Measurements from ENCODE around the gene ELOVL6.
"Not testable (repeated sequence)": the region's sequence is repeated elsewhere in the genome, so short reads cannot be mapped to it uniquely, and the experiment has no call there.

ELOVL6 gene

GRCh38 chr4:110229266-110229665, 30.9 kb upstream of the ELOVL6 start:
- no peak overlapping the region for H3K4me3 ChIP-seq (ENCODE audit: low read depth, low read length)
- TF ChIP-seq CTCF (conservative IDR thresholded peaks at IDR 0.05; ENCODE audit: low read depth, low read length) = no peak
- DNase-seq (ENCODE audit: low read depth) = no peak

DNA sequence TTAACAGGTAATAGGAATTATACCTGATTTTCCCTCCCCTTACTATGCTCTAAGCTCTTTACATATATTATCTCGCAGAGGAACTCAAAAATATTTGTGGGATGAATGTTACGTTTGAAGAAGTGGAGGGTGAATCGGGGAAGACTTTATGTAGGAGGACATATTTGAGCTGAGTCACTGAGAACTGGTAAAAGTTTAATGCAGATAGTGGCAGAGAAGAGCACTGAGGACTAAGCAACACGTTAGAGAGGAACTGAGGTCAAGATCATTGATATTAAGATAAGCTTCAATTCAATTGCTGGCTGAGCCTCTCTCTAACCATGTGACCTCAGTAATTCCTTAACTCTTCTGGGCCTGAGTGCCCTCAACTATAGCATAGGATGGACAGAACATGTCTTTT, 26.4 kb upstream of the ELOVL6 start:
- no peak for TF ChIP-seq CTCF (conservative IDR thresholded peaks at IDR 0.05; ENCODE audit: low read depth, low read length)
- H3K4me3 ChIP-seq (ENCODE audit: low read depth, low read length) = no peak overlapping the region
- DNase-seq (ENCODE audit: low read depth) = no peak

- TF ChIP-seq CTCF (conservative IDR thresholded peaks at IDR 0.05; ENCODE audit: low read depth, low read length) = no peak
- no peak for DNase-seq (ENCODE audit: low read depth)
- H3K4me3 ChIP-seq (ENCODE audit: low read depth, low read length) = no peak overlapping the region
Measured at GRCh38 chr4:110224142-110224541, 25.7 kb upstream of the ELOVL6 start.

DNA sequence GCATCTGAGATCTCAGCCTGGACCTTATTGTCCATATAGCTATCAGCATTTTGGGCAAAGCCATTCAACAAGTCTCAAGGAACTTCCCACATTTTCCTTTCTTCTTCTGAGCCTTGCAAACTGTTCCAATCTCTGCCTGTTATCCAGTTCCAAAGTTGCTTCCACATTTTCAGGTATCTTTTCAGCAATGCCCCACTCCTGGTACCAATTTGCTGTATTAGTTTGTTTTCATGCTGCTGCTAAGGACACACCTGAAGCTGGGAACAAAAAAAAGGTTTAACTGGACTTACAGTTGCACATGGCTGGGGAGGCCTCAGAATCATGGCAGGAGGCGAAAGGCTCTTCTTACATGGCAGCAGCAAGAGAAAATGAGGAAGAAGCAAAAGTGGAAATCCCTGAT, 20.5 kb upstream of the ELOVL6 start:
- H3K4me3 ChIP-seq (ENCODE audit: low read depth, low read length); DNase-seq (ENCODE audit: low read depth): not testable (repeated sequence)

DNA sequence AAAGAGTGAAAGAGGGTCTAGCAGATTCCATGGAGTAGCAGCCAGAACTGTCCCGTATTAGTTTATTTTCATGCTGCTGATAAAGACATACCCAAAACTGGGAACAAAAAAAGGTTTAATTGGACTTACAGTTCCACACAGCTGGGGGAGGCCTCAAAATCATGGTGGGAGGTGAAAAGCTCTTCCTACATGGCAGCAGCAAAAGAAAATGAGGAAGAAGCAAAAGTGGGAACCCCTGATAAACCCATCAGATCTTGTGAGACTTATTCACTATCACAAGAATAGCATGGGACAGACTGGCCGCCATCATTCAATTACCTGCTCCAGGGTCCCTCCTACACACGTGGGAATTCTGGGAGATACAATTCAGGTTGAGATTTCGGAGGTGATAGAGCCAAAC, 18.8 kb upstream of the ELOVL6 start:
- H3K4me3 ChIP-seq (ENCODE audit: low read depth, low read length); DNase-seq (ENCODE audit: low read depth): not testable (repeated sequence)

DNA sequence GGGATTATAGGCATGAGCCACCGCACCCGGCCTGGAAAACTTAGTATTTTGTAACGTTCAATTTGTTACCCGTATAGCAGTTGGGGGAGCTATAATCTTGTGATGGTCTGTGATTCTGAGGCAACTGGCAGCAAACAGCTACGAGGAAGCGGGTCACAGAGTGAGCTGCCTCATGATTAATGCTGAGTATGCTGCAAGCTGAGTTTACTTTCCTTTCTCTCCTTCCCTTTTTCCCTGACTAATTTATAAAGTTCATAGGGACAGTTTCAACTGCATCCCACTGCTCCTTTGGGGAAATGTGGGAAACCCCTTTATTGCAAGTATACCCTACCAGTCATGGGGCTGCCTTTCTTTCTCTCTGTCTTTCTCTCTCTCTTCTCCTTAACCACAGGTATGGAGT, 17.7 kb upstream of the ELOVL6 start:
- no peak overlapping the region for H3K4me3 ChIP-seq (ENCODE audit: low read depth, low read length)
- DNase-seq (ENCODE audit: low read depth) = no peak
- no peak for TF ChIP-seq CTCF (conservative IDR thresholded peaks at IDR 0.05; ENCODE audit: low read depth, low read length)

GRCh38 chr4:110211770-110212061, 13.3 kb upstream of the ELOVL6 start:
- TF ChIP-seq CTCF (conservative IDR thresholded peaks at IDR 0.05; ENCODE audit: low read depth, low read length) = no peak
- no peak overlapping the region for H3K4me3 ChIP-seq (ENCODE audit: low read depth, low read length)
- DNase-seq (ENCODE audit: low read depth) = no peak

GRCh38 chr4:110211007-110211769, 12.8 kb upstream of the ELOVL6 start:
- no peak overlapping the region for H3K4me3 ChIP-seq (ENCODE audit: low read depth, low read length)
- peak; percentile 86 for TF ChIP-seq CTCF (conservative IDR thresholded peaks at IDR 0.05; ENCODE audit: low read depth, low read length)
- DNase-seq (ENCODE audit: low read depth) = peak; percentile 77

All from choroid plexus epithelial cell (primary cell).